HG03064 (cell line): ENCODE data around the gene TGFB3.

Experiments
- ATAC-seq: cut with Tn5 transposase; IDR thresholded peaks from one replicate; pipeline ENCODE4 v1.9.1; 2021; ENCODE audit warnings: low read depth; ENCODE audit not compliant: unreplicated experiment

Gene TGFB3

GRCh38 chr14:75910048-75910447, 71.7 kb downstream of the TGFB3 start:
- no peak for ATAC-seq

DNA sequence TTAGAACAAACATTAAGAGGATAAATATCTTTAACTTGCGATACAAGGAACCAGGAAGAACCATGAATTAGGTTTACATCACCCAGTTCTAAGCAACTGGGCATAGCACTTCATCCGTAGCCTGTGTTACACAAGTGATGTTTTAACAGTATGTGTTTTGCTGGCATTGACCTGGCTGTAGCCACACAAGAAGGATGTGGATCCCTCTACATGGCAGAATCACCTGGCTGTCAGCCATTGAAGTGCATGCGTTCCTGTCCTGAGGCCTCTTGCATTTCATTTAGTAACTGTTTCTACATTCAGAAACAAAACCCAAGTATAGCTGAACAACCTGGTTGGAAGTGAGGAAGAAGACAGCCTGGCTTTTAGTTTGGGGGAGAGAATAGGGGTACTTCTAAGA, 72.2 kb downstream of the TGFB3 start:
- no peak for ATAC-seq
